ENCODE data around the gene STAMBPL1. TPM values are rescaled to one million over a fixed set of nuclear protein-coding genes. Genes with fewer than 3 reads are reported as not detected.
"Not testable (repeated sequence)": the region's sequence is repeated elsewhere in the genome, so short reads cannot be mapped to it uniquely, and the experiment has no call there.

The STAMBPL1 gene
- total RNA-seq, 6 donors from 2014 or later: 4.9 to 69.1 (median 7.0) TPM

DNA sequence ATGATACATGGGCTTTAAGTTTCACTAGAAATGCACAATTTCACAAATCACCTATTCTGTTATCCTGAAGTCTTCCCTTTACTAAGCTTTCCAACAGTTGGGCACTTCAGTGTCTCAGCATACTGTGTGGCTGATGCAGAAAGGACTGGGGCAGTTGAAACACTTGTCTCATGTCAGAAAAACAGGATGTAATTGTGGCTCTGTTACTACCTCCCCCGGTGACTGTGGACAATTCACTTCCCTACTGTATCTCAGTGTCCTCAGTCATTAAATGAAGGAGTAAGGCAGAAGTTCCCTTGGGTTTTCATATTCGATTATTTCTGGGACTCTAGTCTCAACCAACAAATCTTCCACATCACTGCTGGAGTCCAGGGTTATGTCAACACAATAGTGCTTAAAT lies 46.3 kb upstream of the STAMBPL1 start:
- DNase-seq (peak in 1 of 2 donors; percentile 42), ATAC-seq (ENCODE audit: low FRiP score in 2 of 2) (peak; percentile 55 to 61)
- H3K27ac ChIP-seq: peak overlapping the region in 2 of 4 donors; percentile 4 to 10
- H3K9me3 ChIP-seq: no peaks in the 10 kb centered on the region
- TF ChIP-seq EP300 (IDR thresholded peaks at IDR 0.05) (no peak), POLR2AphosphoS5 (IDR thresholded peaks at IDR 0.05) (no peak), POLR2A (IDR thresholded peaks at IDR 0.05) (no peak)
- TF ChIP-seq, protein P1, sequence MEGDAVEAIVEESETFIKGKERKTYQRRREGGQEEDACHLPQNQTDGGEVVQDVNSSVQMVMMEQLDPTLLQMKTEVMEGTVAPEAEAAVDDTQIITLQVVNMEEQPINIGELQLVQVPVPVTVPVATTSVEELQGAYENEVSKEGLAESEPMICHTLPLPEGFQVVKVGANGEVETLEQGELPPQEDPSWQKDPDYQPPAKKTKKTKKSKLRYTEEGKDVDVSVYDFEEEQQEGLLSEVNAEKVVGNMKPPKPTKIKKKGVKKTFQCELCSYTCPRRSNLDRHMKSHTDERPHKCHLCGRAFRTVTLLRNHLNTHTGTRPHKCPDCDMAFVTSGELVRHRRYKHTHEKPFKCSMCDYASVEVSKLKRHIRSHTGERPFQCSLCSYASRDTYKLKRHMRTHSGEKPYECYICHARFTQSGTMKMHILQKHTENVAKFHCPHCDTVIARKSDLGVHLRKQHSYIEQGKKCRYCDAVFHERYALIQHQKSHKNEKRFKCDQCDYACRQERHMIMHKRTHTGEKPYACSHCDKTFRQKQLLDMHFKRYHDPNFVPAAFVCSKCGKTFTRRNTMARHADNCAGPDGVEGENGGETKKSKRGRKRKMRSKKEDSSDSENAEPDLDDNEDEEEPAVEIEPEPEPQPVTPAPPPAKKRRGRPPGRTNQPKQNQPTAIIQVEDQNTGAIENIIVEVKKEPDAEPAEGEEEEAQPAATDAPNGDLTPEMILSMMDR (IDR thresholded peaks at IDR 0.05): no peak
- H3K4me3 ChIP-seq: no peak overlapping the region
- WGBS, 2 donors: 42% methylated on average over 2 of the region's 2 CpGs
- no peaks in the 10 kb centered on the region for H3K36me3 ChIP-seq
- H3K27me3 ChIP-seq: no peaks in the 10 kb centered on the region
- H3K4me1 ChIP-seq: peaks cover 0 to 8% (median 3%) of the 10 kb centered on the region in 4 donors

DNA sequence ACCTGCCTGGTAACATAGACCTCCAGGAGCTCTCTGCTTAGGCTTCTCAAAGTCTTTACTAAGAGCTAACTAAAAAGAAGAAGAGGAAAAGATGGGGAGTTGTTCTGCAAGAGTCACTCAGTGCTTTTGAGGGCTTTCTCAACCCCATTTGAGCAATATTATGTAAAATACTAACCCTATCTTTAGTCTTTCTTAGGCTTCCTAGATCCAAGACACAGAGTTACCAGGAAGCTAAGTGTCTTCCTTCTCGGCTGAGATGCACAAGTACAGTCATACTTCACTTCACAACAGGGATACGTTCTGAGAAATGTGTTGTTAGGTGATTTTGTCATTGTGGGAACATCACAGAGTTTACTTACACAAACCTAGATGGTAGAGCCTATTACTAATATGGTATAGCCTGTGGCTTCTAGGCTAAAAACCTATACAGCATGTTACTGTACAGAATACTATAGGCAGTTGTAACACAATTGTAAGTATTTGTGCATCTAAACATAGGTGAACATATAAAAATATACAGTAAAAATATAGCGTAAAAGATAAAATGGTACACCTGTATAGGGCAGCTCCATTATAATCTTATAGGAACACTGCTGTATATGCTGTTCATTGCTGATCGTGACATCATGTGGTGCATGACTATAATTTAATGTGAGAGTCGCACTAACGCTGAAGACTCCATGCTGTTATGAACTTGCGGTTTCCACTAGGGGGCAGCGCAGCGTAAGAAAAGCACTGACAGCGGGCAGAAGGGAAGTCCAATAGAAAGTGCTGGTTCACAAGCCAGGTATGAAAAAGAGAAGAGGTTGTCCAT lies 44.7 kb upstream of the STAMBPL1 start:
- ATAC-seq (ENCODE audit: low FRiP score in 2 of 2) (peak; percentile 90 to 95), DNase-seq (peak in 1 of 2 donors; percentile 85)
- Histone ChIP-seq H3K36me3 (no peaks in the 10 kb centered on the region), H3K27me3 (no peaks in the 10 kb centered on the region), H3K27ac (peak overlapping the region in 1 of 4 donors; percentile 21), H3K4me3 (no peak overlapping the region), H3K4me1 (peaks cover 0 to 8% (median 3%) of the 10 kb centered on the region in 4 donors), H3K9me3 (no peaks in the 10 kb centered on the region)
- WGBS, 2 donors: 12 to 20% methylated on average over 10 of the region's 10 CpGs
- TF ChIP-seq, protein P1 (IDR thresholded peaks at IDR 0.05): peak; percentile 70 to 90 (median 85)
- TF ChIP-seq EP300 (IDR thresholded peaks at IDR 0.05): no peak

DNA sequence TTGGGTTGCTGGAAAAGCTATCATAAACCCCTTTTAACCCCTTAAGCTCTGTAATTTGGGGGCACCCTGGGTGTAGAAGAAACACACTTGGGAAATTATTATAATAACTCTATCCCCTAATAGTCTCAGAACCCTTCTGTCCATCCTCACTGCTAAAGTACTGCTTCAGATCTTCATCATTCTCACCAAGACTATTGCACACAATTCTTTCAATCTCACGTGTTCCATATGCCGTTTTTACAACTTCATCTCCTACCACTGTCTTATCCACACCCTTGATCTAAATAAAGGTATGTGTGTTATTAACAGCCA lies 44.2 kb upstream of the STAMBPL1 start:
- no peak overlapping the region for H3K27ac ChIP-seq
- DNase-seq: no peak
- H3K9me3 ChIP-seq: no peaks in the 10 kb centered on the region
- no peaks in the 10 kb centered on the region for H3K27me3 ChIP-seq
- H3K36me3 ChIP-seq: no peaks in the 10 kb centered on the region
- 13 to 25% methylated on average over 2 of the region's 2 CpGs for WGBS, 2 donors
- H3K4me1 ChIP-seq: peaks cover 0 to 8% (median 3%) of the 10 kb centered on the region in 4 donors
- no peak for TF ChIP-seq EP300 (IDR thresholded peaks at IDR 0.05)
- TF ChIP-seq, protein P1 (IDR thresholded peaks at IDR 0.05): peak in 1 of 6 experiments; percentile 6
- no peak overlapping the region for H3K4me3 ChIP-seq
- no peak for ATAC-seq (ENCODE audit: low FRiP score in 2 of 2)

DNA sequence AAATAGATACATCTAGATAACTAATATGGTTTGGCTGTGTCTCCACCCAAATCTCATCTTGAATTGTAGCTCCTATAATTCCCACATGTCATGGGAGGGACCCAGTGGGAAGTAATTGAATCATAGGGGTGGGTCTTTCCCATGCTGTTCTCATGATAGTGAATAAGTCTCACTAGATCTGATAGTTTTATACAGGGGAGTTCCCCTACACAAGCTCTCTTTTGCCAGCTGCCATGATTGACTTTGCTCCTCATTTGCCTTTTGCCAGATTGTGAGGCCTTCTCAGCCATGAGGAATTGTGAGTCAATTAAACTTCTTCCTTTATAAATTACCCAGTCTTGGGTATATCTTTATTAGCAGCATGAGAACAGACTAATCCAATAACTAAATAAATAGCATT lies 42.4 kb upstream of the STAMBPL1 start:
- not testable (repeated sequence) for ATAC-seq (ENCODE audit: low FRiP score in 2 of 2); H3K4me3 ChIP-seq; H3K4me1 ChIP-seq; H3K27ac ChIP-seq; H3K27me3 ChIP-seq; H3K9me3 ChIP-seq; H3K36me3 ChIP-seq; DNase-seq

DNA sequence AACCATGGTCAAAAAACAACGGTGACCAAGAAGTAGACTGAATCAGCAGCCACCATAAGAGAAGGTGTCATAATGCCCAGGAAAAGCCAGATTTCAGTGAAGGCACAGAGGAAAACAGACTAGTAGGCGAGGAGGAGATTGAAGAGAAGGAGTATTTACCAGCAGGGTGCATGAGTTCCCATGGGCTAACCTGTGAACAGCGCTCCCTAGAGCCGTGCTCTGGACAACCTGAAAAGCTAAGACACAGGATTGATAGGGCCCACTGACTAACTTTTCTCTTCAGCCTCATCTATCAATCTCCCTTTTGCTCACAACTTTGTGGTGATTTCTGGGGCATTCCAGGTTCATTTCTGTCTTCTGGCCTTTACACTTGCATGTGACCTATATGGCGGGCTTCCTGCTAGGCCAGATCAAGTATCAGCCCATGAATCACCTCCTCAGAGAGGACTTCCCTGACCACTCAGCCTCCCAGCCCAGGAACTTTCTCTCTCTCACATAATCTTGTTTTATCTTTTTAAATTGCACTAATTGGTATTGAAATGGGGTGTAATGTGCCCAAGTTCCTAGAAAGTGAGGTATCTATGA lies 41.2 kb upstream of the STAMBPL1 start:
- 91 to 95% methylated on average over 5 of the region's 5 CpGs for WGBS, 2 donors
- no peak overlapping the region for H3K27ac ChIP-seq
- DNase-seq: no peak
- TF ChIP-seq POLR2AphosphoS5 (IDR thresholded peaks at IDR 0.05): no peak
- TF ChIP-seq EP300 (IDR thresholded peaks at IDR 0.05): no peak
- TF ChIP-seq, protein P1 (IDR thresholded peaks at IDR 0.05): no peak
- no peaks in the 10 kb centered on the region for H3K9me3 ChIP-seq
- H3K27me3 ChIP-seq: no peaks in the 10 kb centered on the region
- peaks cover 0 to 8% (median 3%) of the 10 kb centered on the region in 4 donors for H3K4me1 ChIP-seq
- no peak for ATAC-seq (ENCODE audit: low FRiP score in 2 of 2)
- H3K36me3 ChIP-seq: no peaks in the 10 kb centered on the region
- H3K4me3 ChIP-seq: no peak overlapping the region

Measured in upper lobe of left lung (tissue), 6 donors.